Endometrium (tissue), 2 donors: ENCODE results near the gene SRRT.

ENCODE experiments used
- FAIRE-seq: peaks from 2 replicates; lab custom pipeline; 2012; peaks lifted over from hg19 to GRCh38; lab: Jason Lieb, UNC
- donor health status: control.
- donor health status: control.

SRRT gene

DNA sequence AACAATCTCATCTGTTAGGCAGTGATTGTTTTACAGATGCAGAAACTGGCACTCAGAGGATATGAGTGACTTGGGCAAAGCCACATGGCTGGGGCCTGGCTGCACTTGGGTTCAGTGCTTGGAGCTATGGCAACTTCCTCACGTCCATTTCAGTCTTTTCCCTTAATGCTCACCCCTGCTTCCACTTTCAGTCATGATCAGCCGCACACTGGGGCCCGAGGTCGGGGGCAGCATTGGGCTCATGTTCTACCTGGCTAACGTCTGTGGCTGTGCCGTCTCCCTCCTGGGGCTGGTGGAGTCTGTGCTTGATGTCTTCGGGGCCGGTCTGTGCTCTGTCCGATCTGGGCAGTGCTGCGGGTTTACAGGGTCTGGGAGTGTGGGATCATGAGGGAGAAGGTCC, 19.4 kb upstream of the SRRT start:
- no peak for FAIRE-seq

DNA sequence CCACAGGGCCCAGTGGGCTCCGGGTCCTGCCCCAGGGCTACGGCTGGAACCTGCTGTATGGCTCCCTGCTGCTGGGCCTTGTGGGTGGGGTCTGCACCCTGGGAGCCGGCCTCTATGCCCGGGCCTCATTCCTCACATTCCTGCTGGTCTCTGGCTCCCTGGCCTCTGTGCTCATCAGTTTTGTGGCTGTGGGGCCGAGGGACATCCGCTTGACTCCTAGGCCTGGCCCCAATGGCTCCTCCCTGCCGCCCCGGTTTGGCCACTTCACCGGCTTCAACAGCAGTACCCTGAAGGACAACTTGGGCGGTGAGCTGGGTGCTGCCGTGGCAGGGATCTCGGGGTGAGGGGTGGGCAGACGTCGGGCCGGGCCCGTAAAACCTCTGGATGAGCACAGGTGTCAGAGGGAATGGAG, 18.0 kb upstream of the SRRT start:
- no peak for FAIRE-seq

DNA sequence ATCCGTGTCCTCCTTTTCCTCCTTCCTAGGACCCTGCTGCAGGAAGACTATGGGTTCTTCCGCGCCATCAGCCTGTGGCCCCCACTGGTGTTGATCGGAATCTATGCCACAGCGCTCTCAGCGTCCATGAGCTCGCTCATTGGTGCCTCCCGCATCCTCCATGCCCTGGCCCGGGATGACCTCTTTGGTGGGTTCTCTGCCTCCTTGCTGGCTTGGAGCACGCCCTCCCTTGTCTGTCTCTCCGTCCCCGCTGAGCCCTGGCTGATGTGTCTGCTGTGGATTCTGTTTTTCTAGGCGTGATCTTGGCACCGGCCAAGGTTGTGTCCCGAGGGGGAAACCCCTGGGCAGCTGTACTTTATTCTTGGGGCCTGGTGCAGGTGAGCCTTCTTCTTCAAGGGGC, 15.0 kb upstream of the SRRT start:
- no peak for FAIRE-seq

DNA sequence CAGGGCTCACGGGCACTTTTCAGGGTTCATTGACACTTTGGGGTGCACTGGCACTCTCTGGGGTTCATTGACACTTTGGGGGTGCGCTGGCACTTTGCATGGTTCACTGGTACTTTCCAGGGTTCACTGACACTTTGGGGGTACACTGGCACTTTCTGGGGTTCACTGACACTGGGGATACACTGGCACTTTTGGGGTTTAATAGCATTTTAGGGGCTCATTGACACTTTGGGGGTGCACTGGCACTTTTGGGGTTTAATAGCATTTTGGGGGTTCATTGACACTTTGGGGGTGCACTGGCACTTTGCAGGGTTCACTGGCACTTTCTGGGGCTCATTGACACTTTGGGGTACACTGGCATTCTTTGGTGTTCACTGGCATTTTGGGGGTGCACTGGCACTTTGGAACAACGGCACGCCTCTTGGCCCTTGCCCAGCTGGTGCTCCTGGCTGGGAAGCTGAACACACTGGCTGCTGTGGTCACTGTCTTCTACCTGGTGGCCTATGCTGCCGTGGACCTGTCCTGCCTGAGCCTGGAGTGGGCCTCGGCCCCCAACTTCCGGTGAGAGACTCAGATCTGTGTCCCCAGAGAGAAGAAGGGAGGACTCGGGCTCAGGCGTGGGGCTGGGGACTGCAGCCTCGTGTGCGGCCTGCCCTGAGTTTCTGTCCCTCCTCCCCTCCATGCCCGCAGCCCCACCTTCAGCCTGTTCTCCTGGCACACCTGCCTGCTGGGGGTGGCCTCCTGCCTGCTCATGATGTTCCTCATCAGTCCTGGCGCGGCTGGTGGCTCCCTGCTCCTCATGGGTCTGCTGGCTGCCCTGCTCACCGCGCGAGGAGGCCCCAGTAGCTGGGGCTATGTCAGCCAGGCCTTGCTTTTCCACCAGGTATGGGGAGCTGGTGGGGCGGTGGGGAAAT, 13.9 kb upstream of the SRRT start:
- FAIRE-seq: no peak

DNA sequence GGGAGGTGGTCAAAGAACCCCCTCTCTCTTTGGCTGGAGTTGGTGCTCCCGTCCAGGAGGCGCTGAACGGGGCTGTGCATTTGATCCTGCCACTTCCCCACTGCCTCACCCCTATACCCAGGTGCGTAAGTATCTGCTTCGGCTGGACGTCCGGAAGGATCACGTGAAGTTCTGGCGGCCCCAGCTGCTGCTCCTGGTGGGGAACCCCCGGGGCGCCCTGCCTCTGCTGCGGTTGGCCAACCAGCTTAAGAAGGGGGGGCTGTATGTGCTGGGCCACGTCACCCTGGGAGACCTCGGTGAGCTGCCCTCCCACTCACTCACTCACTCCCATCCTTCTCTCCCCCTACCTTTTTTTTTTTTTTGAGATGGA, 13.3 kb upstream of the SRRT start:
- no peak for FAIRE-seq

DNA sequence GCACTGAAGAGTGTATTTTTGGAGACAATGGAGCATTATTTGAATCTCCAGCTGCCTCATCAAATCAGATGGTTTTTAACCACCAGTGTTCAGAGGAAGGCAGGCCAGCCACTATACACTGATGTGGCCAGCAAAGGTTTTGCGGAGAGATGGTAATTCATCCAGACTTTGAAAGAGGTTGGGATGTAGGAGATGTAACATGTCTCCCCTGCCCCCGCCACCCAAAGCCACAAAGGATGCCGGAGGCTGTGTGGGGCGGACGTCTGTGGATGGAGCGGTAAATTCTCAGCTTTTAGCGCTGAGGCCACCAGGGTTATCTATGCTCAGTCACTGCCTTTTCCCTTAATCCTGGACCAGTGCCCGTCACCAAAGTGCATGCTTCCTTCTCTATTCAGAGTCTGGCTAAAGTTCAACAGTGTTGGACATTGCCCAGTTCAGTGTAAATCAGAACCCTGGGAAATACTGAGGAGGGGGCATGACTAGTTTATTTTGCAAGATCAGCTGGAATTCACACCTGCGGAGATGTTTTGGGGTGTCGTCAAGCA, 11.4 kb upstream of the SRRT start:
- FAIRE-seq: no peak

DNA sequence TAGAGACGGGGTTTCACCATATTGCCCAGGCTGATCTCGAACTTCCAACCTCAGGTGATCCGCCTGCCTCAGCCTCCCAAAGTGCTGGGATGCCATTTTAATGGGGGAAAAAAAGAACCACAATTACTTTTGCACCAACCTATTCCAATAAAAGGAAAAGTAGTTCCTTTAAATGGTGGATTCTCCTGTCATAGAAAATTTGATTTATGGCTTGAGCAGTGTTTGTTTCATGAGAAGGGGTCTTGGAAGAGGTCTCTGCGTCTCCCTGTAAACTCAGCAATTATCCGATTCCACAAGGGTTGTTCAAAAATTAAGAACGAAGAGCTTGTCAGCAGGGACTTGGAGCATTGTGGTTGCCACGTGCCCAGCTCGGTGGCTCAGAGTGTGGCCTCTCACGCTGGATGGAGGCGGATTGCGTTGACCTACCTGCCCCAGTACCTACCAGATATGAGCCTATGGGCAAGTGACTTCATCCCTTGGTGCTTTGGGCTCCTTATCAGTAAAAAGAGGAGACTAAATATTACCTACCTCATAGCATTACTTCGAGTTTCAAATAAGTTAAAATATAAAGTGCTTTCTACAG, 10.5 kb upstream of the SRRT start:
- no peak for FAIRE-seq

DNA sequence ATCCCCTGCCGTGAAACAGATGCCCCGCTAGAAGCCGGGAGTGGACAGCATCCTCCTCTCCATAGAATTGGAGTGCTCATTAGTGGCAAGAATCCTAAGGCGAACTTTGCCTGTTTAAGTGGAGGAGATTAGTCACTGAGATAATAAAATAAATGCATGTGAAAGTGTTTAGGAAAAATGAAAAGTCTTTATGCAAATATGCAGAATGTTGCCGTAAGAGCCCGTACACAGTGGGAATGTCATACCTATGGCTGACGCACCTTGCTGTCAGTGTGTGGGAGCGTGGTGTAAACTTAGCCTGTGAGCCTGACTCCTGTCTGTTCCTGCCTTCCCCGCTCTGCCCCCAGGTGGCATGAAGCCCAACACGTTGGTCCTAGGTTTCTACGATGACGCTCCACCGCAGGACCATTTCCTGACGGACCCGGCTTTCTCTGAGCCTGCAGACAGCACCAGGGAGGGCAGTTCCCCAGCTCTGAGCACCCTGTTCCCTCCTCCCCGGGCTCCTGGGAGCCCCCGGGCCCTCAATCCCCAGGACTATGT, 9.5 kb upstream of the SRRT start:
- FAIRE-seq: no peak

DNA sequence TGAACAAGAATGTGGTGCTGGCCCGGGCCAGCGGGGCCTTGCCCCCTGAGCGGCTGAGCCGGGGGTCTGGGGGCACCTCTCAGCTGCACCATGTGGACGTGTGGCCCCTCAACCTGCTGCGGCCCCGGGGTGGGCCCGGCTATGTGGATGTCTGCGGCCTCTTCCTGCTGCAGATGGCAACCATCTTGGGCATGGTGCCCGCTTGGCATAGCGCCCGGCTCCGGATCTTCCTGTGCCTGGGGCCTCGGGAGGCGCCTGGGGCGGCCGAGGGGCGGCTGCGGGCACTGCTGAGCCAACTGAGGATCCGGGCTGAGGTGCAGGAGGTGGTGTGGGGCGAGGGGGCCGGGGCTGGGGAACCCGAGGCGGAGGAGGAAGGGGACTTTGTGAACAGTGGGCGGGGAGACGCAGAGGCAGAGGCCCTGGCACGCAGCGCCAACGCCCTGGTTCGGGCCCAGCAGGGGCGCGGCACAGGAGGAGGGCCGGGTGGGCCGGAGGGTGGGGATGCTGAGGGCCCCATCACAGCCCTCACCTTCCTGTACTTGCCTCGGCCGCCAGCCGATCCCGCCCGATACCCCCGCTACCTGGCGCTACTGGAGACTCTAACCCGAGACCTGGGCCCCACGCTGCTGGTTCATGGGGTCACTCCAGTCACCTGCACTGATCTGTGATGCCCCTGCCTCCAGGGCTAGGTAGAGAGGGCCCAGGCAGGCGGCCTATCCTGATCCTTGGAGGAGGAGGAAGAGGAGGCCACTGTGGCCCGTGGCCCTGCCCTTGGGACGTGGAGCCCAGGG, 8.8 kb upstream of the SRRT start:
- no peak for FAIRE-seq

DNA sequence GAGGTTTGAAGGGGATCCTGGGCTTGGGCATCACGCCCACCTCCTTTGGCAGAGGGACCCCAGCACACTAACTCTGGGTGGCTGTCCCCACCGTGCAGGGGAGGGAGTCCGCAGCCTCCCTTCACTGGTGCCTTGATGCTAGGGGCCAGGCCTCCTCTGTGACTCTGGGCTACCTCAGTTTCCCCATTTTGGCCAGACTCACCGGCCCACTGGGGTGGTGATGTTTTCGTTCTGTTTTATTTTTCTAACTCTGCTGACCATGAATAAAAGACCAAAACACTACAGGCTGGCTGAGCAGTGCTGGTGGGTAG, 8.2 kb upstream of the SRRT start:
- FAIRE-seq: no peak

DNA sequence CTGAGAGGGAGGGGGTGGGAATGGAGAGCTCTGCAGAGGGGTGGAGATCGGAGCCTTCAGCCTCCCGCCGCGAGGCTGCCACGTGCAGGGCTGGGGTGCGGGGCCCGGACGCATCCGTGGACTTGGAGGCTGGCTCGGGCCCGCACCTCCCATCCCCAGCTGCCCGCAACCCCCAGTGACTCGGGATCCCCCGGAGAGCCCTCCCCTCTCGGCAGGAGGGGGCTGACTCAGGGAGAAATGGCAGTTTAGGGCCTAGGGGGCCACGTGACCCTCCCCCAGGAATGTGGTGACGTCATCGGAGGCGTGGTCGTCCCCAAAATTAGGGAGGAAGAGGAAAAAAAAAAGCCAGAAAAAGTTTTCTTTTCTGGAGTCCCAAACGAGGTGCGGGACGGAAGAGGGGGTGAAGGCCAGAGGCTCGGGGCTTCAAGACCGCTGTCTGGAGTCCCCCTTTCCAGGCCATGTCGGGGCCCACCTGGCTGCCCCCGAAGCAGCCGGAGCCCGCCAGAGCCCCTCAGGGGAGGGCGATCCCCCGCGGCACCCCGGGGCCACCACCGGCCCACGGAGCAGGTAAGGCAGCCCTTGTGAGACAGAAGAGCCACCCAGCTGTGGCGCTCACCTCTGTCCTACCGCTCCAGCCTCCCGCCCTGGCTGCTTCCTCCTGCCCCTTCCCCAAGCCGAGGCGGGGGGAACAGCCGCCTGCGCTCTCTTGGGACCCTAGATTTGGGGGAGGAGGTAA, 7.7 kb upstream of the SRRT start, which contains the start of gene TRIP6:
Gene TRIP6 (plus strand): TSS at position 348 of the 736 bp plus-strand sequence. CDS start 111 bp downstream, at position 459.
- peak; percentile 51 for FAIRE-seq

DNA sequence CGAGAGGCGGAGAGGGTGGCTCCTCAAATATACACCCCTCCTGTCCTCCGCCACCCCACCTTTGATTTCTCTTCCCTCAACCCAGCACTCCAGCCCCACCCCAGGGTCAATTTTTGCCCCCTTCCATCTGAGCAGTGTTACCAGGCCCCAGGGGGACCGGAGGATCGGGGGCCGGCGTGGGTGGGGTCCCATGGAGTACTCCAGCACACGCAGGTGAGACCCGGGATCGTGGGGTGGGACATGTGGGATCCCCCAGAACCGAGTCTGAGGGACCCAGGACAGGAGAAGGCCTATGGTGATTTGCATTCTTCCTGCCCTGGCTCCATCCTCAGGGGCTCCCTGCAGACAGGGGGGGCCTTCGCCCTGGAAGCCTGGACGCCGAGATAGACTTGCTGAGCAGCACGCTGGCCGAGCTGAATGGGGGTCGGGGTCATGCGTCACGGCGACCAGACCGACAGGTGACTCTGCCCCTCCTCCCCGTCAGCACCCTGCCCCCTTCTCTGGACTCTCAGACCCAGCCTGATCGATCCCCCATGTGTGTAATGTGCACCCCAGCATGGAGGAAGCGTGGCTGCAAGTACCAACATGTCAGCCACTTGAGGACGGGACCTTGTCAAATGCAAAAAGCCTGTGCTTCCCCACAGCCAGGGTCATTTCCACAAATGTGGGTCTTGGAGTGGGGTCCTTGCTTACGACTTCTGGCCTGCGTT, 7.0 kb upstream of the SRRT start:
- no peak for FAIRE-seq

DNA sequence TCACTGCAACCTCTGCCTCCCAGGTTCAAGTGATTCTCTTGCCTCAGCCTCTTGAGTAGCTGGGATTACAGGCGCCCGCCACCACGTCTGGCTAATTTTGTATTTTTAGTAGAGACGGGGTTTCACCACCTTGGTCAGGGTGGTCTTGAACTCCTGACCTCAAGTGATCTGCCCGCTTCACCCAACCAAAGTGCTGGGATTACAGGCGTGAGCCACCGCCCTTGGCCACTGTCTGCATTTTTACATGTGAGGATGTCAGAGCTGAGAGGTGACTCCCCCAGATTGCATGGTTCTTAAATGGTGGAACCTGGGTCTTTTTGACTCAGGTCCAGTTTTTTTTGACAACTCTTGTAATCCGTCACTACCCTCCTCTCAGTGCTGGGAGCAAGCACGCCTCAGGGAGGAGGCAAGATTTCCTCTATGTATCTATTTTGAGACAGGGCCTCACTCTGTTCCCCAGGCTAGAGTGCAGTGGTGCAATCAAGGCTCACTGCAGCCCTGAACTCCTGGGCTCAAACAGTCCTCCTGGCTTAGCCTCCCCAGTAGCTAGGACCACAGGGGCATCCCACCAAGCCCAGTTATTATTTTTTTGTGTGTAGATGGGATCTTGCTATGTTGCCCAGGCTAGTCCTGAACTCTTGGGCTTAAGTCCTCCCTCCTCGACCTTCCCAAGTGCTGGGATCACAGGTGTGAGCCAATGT, 1.2 kb upstream of the SRRT start:
- FAIRE-seq: no peak

DNA sequence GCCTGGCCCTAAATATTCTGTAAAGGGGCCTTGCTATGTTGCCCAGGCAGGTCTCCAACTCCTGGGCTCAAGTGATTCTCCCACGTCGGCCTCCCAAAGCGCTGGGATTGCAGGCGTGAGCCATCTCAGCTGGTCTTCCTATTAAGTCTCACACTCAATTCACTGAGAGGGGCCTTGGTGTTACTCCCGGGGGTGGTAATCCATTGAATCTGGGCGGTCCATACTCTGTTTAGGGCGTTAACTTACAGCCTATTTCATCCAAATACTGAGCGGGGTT, 665 bp upstream of the SRRT start:
- no peak for FAIRE-seq

DNA sequence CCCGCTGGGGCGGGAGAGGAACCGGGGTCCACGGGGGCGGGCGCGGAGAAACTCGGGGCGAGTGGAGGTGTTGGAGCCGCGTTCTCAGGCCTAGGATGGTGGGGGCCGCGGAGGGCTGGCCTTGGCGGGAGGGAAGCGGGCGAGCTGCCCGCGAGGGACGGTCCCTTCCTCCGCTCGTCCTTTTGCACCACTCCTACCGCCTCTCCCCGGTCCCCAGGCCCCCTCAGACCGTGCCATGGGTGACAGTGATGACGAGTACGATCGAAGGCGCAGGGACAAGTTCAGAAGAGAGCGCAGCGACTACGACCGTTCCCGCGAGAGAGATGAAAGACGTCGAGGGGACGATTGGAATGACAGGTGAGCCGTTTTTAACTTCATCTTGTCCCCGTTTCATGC, 451 bp downstream of the SRRT start:
- no peak for FAIRE-seq

DNA sequence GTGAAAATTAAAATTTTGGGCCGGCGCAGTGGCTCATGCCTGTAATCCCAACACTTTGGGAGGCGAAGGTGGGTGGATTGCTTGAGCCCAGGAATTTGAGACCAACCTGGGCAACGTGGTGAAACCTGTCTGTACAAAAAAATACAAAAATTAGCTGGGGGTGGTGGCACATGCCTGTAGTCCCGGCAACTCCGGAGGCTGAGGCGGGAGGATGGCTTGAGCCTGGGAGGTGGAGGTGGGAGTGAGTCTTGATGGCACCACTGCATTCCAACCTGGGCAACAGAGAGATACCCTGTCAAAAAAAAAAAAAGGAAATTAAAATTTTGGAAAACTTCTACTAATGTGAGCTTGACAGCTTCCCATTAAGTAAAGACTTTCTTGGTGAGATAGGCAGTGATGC, 3.1 kb downstream of the SRRT start:
- FAIRE-seq: no peak

DNA sequence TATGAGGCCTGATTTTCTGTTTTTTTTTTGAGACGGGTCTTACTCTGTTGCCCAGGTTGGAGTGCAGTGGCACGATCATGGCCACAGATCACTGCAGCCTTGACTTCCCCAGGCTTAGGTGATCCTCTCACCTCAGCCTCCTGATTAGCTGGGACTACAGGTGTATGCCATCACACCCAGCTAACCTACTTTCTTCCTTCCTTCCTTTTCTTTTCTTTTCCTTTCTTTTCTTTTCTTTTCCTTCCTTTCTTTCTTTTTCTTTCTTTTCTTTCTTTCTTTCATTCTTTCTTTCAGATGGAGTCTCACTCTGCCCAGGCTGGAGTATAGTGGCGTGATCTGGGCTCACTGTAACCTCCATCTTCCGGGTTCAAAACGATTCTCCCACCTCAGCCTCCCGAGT, 3.8 kb downstream of the SRRT start:
- FAIRE-seq: no peak

DNA sequence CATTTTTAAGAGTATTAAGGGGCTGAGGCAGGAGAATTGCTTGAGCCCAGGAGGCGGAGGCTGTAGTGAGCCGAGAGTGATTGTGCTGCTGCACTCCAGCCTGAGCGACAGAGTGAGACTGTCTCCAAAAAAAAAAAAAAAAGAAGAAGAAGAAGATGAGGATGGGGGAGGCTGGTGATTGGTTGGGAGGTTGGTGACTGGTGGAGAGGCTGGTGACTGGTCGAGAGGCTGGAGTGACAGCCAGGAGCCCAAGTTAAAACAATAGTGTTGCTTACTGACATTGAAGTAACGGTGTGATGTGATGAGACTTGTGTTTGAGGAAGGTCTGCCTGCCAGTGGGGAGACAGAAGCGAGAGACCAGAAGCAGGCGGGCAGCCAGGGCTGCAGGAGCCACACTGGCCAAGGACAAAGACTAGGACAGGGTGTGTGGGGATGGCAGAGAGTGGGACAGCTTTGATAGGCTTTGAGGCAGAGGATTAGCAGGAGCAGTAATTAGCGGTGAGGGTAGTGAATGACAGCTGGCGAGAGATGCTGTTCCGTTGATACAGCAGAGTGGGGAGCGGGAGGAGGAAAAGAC, 4.9 kb downstream of the SRRT start:
- FAIRE-seq: no peak

DNA sequence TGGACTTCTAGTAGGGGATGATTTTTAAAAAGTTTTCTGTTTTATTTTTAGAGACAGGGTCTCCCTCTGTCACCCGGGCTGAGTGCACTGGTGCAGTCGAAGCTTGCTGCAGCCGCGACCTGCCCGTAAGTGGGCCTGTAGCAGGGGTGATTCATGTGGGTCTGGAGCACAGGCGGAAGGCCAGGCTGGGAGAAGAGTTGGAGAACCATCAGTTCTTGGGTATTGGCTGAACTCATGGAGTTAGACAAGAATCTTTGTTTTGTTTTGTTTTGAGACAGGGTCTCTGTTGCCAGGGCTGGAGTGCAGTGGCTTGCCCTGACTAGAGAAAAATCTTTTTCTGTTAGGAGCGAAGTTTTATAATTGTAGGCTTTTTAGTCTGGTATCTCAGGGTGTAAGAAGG, 5.7 kb downstream of the SRRT start:
- no peak for FAIRE-seq

DNA sequence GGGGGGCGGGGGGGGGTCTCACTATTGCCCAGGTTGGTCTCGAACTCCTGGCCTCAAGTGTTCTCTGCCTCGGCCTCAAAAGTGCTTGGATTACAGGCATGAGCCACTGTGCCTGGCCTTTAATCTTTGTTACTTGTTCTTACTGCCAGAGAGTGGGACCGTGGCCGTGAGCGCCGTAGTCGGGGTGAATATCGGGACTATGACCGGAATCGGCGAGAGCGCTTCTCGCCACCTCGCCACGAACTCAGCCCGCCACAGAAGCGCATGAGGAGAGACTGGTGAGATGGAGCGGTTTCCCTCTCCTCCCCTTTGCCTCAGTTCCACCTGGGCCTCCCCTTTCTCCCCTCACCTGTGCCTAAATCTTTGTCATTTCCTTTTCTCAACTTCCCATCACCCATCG, 6.2 kb downstream of the SRRT start:
- no peak for FAIRE-seq

DNA sequence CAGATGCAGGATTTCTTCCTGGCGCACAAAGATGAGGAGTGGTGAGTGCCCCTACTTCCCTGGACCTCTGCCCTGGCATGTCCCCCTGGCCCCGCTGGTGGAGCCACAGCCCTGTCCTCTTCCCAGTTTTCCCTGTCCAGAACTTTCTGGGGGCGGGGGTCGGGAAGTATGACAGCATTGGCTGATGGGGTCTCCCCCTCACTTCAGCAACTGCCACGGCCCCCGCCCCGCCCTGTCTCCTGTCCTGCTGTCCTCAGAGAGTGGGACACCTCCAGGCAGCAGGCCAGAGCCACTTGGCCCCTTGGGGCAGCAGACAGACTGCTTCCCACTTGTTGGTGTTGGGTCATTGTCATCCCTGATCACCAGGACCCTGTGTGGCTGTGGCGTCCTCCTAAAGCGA, 7.3 kb downstream of the SRRT start:
- FAIRE-seq: no peak
